OCI-LY3 (cell line): Measurements from ENCODE around the gene SVIL.

Experiments
- H2AFZ ChIP-seq: fragments of 200-600, 300-600 bp; shearing (Covaris generic); 2 replicates; pipeline ENCODE4 v1.6.0; 2014; ENCODE audit warnings: antibody characterized with exemption, low read depth, low read length
- H3K27ac ChIP-seq: fragments of 200-600, 300-600 bp; sonication (generic); 2 replicates; pipeline ENCODE4 v1.5.1; 2014; ENCODE audit warnings: mild to moderate bottlenecking, low read length, moderate library complexity, mixed read lengths
- H3K27me3 ChIP-seq: fragments of 200-600, 300-600 bp; sonication (generic); 2 replicates; pipeline ENCODE4 v1.6.1; 2014; ENCODE audit warnings: low read depth, low read length, mixed read lengths
- H3K36me3 ChIP-seq: fragments of 200-600, 300-600 bp; sonication (generic); replicated peaks from 2 replicates; pipeline ENCODE3; 2014; ENCODE audit warnings: low read depth, low read length, mixed read lengths
- H3K4me1 ChIP-seq: fragments of 300-600, 200-600 bp; sonication (generic); 2 replicates; pipeline ENCODE4 v1.6.1; 2014; ENCODE audit warnings: low read length, mixed read lengths
- H3K4me2 ChIP-seq: fragments of 200-600, 300-600 bp; sonication (generic); 2 replicates; pipeline ENCODE4 v1.6.1; 2014; ENCODE audit warnings: low read length, mixed read lengths
- H3K4me3 ChIP-seq: fragments of 300-600, 200-600 bp; sonication (generic); 2 replicates; pipeline ENCODE4 v1.5.1; 2014; ENCODE audit warnings: antibody characterized with exemption, mild to moderate bottlenecking, low read length, moderate library complexity
- H3K79me2 ChIP-seq: fragments of 300-600, 200-600 bp; shearing (Covaris generic); 2 replicates; pipeline ENCODE4 v1.6.1; 2014; ENCODE audit warnings: mild to moderate bottlenecking, low read length, mixed read lengths
- H3K9ac ChIP-seq: fragments of 300-600, 200-600 bp; shearing (Covaris generic); 2 replicates; pipeline ENCODE4 v1.6.0; 2014; ENCODE audit warnings: mild to moderate bottlenecking, low read length, moderate library complexity
- H3K9me3 ChIP-seq: fragments of 200-600, 300-600 bp; shearing (Covaris generic); 2 replicates; pipeline ENCODE4 v1.6.1; 2014; ENCODE audit warnings: low read length, mixed read lengths; ENCODE audit not compliant: insufficient read depth
- H4K20me1 ChIP-seq: fragments of 200-600, 300-600 bp; sonication (generic); 2 replicates; pipeline ENCODE4 v1.6.1; 2016; ENCODE audit warnings: low read length, mixed read lengths; ENCODE audit not compliant: insufficient read depth
- EZH2phosphoT487 ChIP-seq: fragments of 200-600 bp; shearing (Covaris generic); IDR thresholded peaks from 2 replicates; pipeline ENCODE4 v1.6.1; 2018; ENCODE audit warnings: antibody characterized with exemption, mixed run types, low read depth
- TF ChIP-seq, protein P1 (sequence below): fragments of 200-600, 300-600 bp; sonication (generic); IDR thresholded peaks from 2 replicates; pipeline ENCODE4 v1.5.1; 2014; ENCODE audit warnings: antibody characterized with exemption, low read length, low read depth

Gene SVIL

DNA sequence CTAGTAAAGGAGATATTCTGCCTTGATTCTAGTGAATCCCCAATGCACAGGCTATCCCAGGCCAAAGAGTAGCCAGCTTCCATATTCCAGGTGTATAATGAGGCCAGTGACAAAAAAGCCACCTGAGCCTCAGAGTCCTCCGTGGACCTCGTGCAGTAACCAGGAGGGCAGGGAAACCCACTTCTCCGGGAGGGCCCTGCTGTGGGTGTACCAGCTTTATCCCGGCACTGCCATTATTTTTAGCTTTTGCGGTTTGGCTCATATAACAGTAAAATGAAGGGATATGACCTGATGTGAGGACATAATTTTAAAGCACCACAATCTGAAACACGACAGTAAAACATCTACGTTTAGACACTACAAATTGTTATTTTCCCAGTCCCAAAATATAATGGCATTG, 109.0 kb downstream of the SVIL start:
- H3K4me3 ChIP-seq: no peak overlapping the region
- no peaks in the 10 kb centered on the region for H3K36me3 ChIP-seq
- no peaks in the 10 kb centered on the region for H3K4me1 ChIP-seq
- no peak overlapping the region for H3K27ac ChIP-seq
- H3K9me3 ChIP-seq: no peaks in the 10 kb centered on the region
- no peak for TF ChIP-seq EZH2phosphoT487
- TF ChIP-seq, protein P1, sequence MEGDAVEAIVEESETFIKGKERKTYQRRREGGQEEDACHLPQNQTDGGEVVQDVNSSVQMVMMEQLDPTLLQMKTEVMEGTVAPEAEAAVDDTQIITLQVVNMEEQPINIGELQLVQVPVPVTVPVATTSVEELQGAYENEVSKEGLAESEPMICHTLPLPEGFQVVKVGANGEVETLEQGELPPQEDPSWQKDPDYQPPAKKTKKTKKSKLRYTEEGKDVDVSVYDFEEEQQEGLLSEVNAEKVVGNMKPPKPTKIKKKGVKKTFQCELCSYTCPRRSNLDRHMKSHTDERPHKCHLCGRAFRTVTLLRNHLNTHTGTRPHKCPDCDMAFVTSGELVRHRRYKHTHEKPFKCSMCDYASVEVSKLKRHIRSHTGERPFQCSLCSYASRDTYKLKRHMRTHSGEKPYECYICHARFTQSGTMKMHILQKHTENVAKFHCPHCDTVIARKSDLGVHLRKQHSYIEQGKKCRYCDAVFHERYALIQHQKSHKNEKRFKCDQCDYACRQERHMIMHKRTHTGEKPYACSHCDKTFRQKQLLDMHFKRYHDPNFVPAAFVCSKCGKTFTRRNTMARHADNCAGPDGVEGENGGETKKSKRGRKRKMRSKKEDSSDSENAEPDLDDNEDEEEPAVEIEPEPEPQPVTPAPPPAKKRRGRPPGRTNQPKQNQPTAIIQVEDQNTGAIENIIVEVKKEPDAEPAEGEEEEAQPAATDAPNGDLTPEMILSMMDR: no peak
- no peaks in the 10 kb centered on the region for H3K79me2 ChIP-seq
- no peak overlapping the region for H3K9ac ChIP-seq
- no peak overlapping the region for H3K4me2 ChIP-seq
- H2AFZ ChIP-seq: no peak overlapping the region
- H4K20me1 ChIP-seq: no peaks in the 10 kb centered on the region
- no peaks in the 10 kb centered on the region for H3K27me3 ChIP-seq

- H3K79me2 ChIP-seq: no peaks in the 10 kb centered on the region
- no peaks in the 10 kb centered on the region for H3K9me3 ChIP-seq
- no peak overlapping the region for H3K4me3 ChIP-seq
- no peaks in the 10 kb centered on the region for H3K27me3 ChIP-seq
- H3K9ac ChIP-seq: no peak overlapping the region
- H3K4me1 ChIP-seq: no peaks in the 10 kb centered on the region
- H3K36me3 ChIP-seq: no peaks in the 10 kb centered on the region
- H3K27ac ChIP-seq: no peak overlapping the region
- TF ChIP-seq EZH2phosphoT487: no peak
- TF ChIP-seq, protein P1: no peak
- H3K4me2 ChIP-seq: no peak overlapping the region
- no peaks in the 10 kb centered on the region for H4K20me1 ChIP-seq
- no peak overlapping the region for H2AFZ ChIP-seq
Observed at GRCh38 chr10:29524720-29525119, 110.1 kb downstream of the SVIL start.

DNA sequence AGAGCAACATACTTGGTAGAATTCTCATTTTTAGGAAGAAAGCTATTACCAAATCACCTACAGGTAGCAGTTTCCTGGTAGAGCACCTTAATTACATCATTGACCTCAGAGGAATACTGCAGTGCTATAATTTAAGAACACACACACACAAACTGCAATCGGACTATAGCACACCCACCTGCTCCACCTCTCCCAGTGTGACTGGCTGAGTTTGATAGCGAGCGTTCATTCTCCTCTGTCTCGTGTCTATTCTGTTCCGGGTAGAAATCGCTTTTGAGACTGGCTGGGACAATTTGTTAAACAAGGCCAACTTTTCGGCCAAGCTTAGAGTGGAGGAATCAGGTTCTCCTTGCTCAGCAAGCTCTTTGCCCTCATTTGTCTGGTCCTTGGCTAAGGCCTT, 110.5 kb downstream of the SVIL start:
- H3K79me2 ChIP-seq: no peaks in the 10 kb centered on the region
- no peaks in the 10 kb centered on the region for H3K4me1 ChIP-seq
- no peak overlapping the region for H3K4me2 ChIP-seq
- TF ChIP-seq, protein P1: no peak
- TF ChIP-seq EZH2phosphoT487: no peak
- no peaks in the 10 kb centered on the region for H3K9me3 ChIP-seq
- no peak overlapping the region for H3K9ac ChIP-seq
- no peak overlapping the region for H3K4me3 ChIP-seq
- H3K27ac ChIP-seq: no peak overlapping the region
- no peaks in the 10 kb centered on the region for H3K36me3 ChIP-seq
- H3K27me3 ChIP-seq: no peaks in the 10 kb centered on the region
- H4K20me1 ChIP-seq: no peaks in the 10 kb centered on the region
- H2AFZ ChIP-seq: no peak overlapping the region

DNA sequence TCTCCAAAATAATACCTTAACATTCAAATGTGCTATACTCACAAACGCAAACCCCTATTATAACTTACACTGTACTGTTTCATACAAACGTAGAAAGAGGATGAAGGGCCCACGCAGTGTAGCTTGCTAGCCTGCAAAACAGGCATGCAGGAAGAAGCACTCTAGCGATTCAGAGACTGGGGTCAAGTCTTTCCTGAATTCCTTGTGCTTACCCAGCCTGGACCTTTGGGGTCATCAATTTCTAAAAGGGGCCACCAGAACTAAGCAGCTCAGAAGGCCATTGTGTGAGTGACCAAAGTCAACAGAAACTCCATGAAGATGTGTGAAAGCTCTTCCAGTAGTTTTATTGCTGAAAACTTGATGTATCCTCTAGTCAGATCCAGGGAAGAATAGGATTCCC, 111.9 kb downstream of the SVIL start:
- no peak overlapping the region for H3K27ac ChIP-seq
- H3K9ac ChIP-seq: no peak overlapping the region
- TF ChIP-seq, protein P1: no peak

More for the DNA sequence above, 111.9 kb downstream of the SVIL start:
- Histone ChIP-seq H2AFZ (no peak overlapping the region), H3K27me3 (no peaks in the 10 kb centered on the region), H3K79me2 (no peaks in the 10 kb centered on the region), H3K9me3 (no peaks in the 10 kb centered on the region), H4K20me1 (no peaks in the 10 kb centered on the region), H3K4me3 (no peak overlapping the region), H3K4me2 (no peak overlapping the region), H3K4me1 (no peaks in the 10 kb centered on the region), H3K36me3 (no peaks in the 10 kb centered on the region)
